ENCODE measurements around the gene NLGN4Y. TPM values are rescaled to one million over a fixed set of nuclear protein-coding genes. Genes with fewer than 3 reads are reported as not detected.

NLGN4Y gene
- total RNA-seq, 1 donor, result 33.3 TPM

DNA sequence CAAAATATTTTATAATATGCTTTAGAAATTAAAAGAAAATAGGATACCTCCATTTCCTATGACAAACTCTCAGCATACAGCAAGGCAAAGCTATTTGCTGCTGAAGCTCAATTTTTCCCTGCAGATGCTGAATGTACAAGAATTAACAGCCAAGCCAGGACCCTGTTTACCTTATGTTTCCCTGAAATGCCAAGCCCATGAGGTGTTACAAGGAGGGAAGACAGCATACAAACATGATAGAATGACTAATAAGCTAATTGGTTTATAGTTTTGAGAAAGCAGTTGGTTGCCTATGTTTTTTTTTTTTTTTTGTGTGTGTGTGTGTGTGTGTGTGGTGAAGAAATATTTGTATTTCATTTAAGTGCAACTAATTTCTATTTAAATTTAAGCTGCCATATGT is 113.2 kb downstream of the NLGN4Y start:
- H3K36me3 ChIP-seq (ENCODE audit: insufficient read depth, low read length), result no peaks in the 10 kb centered on the region
- no peak for TF ChIP-seq CTCF (IDR thresholded peaks at IDR 0.05; ENCODE audit: extremely low read depth, low read depth, low read length)

GRCh38 chrY:14641853-14642252 is 117.5 kb downstream of the NLGN4Y start:
- Histone ChIP-seq H3K9me3 (ENCODE audit: low read depth, low read length) (no peaks in the 10 kb centered on the region), H3K4me2 (ENCODE audit: insufficient read depth, low read length) (no peak overlapping the region), H3K27me3 (ENCODE audit: insufficient read depth, low read length) (no peaks in the 10 kb centered on the region), H3K4me1 (ENCODE audit: insufficient read depth, low read length) (no peaks in the 10 kb centered on the region), H3K4me3 (ENCODE audit: insufficient read depth, low read length) (no peak overlapping the region), H4K20me1 (ENCODE audit: insufficient read depth, low read length) (no peaks in the 10 kb centered on the region), H2AFZ (ENCODE audit: low read length) (no peak overlapping the region), H3K36me3 (ENCODE audit: insufficient read depth, low read length) (no peaks in the 10 kb centered on the region), H3K79me2 (ENCODE audit: insufficient read depth, low read length) (no peaks in the 10 kb centered on the region), H3K27ac (ENCODE audit: low read depth, low read length) (no peak overlapping the region)
- DNase-seq (ENCODE audit: insufficient read length, low spot score, missing footprints), result no peak
- no peak for TF ChIP-seq CTCF (IDR thresholded peaks at IDR 0.05; ENCODE audit: extremely low read depth, low read depth, low read length)

More for the DNA sequence above, 113.2 kb downstream of the NLGN4Y start:
- no peaks in the 10 kb centered on the region for H3K9me3 ChIP-seq (ENCODE audit: low read depth, low read length)
- no peaks in the 10 kb centered on the region for H3K79me2 ChIP-seq (ENCODE audit: insufficient read depth, low read length)
- no peak overlapping the region for H3K4me3 ChIP-seq (ENCODE audit: insufficient read depth, low read length)
- no peaks in the 10 kb centered on the region for H3K4me1 ChIP-seq (ENCODE audit: insufficient read depth, low read length)
- DNase-seq (ENCODE audit: insufficient read length, low spot score, missing footprints), result no peak
- H2AFZ ChIP-seq (ENCODE audit: low read length), result no peak overlapping the region
- no peak overlapping the region for H3K27ac ChIP-seq (ENCODE audit: low read depth, low read length)
- H3K4me2 ChIP-seq (ENCODE audit: insufficient read depth, low read length), result no peak overlapping the region
- no peaks in the 10 kb centered on the region for H4K20me1 ChIP-seq (ENCODE audit: insufficient read depth, low read length)
- no peaks in the 10 kb centered on the region for H3K27me3 ChIP-seq (ENCODE audit: insufficient read depth, low read length)

- Histone ChIP-seq H3K79me2 (ENCODE audit: insufficient read depth, low read length) (no peaks in the 10 kb centered on the region), H3K36me3 (ENCODE audit: insufficient read depth, low read length) (no peaks in the 10 kb centered on the region), H3K4me1 (ENCODE audit: insufficient read depth, low read length) (no peaks in the 10 kb centered on the region), H2AFZ (ENCODE audit: low read length) (no peak overlapping the region), H3K27me3 (ENCODE audit: insufficient read depth, low read length) (no peaks in the 10 kb centered on the region), H3K4me3 (ENCODE audit: insufficient read depth, low read length) (no peak overlapping the region), H3K4me2 (ENCODE audit: insufficient read depth, low read length) (no peak overlapping the region), H3K27ac (ENCODE audit: low read depth, low read length) (no peak overlapping the region), H3K9me3 (ENCODE audit: low read depth, low read length) (no peaks in the 10 kb centered on the region), H4K20me1 (ENCODE audit: insufficient read depth, low read length) (no peaks in the 10 kb centered on the region)
- DNase-seq (ENCODE audit: insufficient read length, low spot score, missing footprints), result no peak
- TF ChIP-seq CTCF (IDR thresholded peaks at IDR 0.05; ENCODE audit: extremely low read depth, low read depth, low read length), result no peak
Measured at GRCh38 chrY:14644157-14644952, 120.0 kb downstream of the NLGN4Y start.

DNA sequence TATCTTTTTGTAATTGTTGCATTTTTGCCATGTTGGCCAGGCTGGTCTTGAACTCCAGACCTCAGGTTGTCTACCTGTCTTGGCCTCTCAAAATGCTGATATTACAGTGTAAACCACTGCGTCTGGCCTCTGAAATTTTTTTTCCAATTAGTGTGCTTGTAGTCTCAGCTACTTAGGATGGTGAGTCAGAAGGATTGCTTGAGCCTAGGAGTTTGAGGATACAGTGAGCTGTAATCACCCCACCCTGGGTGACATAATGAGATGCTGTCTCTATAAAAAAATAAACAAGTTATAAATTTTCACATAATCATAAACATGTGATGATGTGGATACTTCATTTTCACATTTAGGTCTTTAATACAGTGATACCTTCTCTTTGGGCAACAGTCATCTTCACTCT is 154.9 kb downstream of the NLGN4Y start:
- Histone ChIP-seq H3K27ac (ENCODE audit: low read depth, low read length) (no peak overlapping the region), H3K9me3 (ENCODE audit: low read depth, low read length) (no peaks in the 10 kb centered on the region), H3K36me3 (ENCODE audit: insufficient read depth, low read length) (no peaks in the 10 kb centered on the region), H3K4me3 (ENCODE audit: insufficient read depth, low read length) (no peak overlapping the region), H3K4me2 (ENCODE audit: insufficient read depth, low read length) (no peak overlapping the region), H3K4me1 (ENCODE audit: insufficient read depth, low read length) (no peaks in the 10 kb centered on the region), H2AFZ (ENCODE audit: low read length) (no peak overlapping the region), H4K20me1 (ENCODE audit: insufficient read depth, low read length) (no peaks in the 10 kb centered on the region), H3K27me3 (ENCODE audit: insufficient read depth, low read length) (no peaks in the 10 kb centered on the region), H3K79me2 (ENCODE audit: insufficient read depth, low read length) (no peaks in the 10 kb centered on the region)
- DNase-seq (ENCODE audit: insufficient read length, low spot score, missing footprints), result no peak
- TF ChIP-seq CTCF (IDR thresholded peaks at IDR 0.05; ENCODE audit: extremely low read depth, low read depth, low read length), result no peak
